ENCODE measurements around the gene ZSCAN9.

Gene ZSCAN9

GRCh38 chr6:28206527-28206926, 18.5 kb upstream of the ZSCAN9 start:
- TF ChIP-seq CTCF (IDR thresholded peaks at IDR 0.05; ENCODE audit: low read depth, low read length): no peak
- no peak for DNase-seq (ENCODE audit: extremely low read depth, low read depth)

- no peak for DNase-seq (ENCODE audit: extremely low read depth, low read depth)
- no peak for TF ChIP-seq CTCF (IDR thresholded peaks at IDR 0.05; ENCODE audit: low read depth, low read length)
Observed at GRCh38 chr6:28206928-28207509, 18.1 kb upstream of the ZSCAN9 start.

- no peak for TF ChIP-seq CTCF (IDR thresholded peaks at IDR 0.05; ENCODE audit: low read depth, low read length)
- DNase-seq (ENCODE audit: extremely low read depth, low read depth): no peak
Observed at GRCh38 chr6:28207510-28208110, 17.5 kb upstream of the ZSCAN9 start.

- DNase-seq (ENCODE audit: extremely low read depth, low read depth): no peak
- no peak for TF ChIP-seq CTCF (IDR thresholded peaks at IDR 0.05; ENCODE audit: low read depth, low read length)
Observed at GRCh38 chr6:28208111-28208659, 16.9 kb upstream of the ZSCAN9 start.

GRCh38 chr6:28209753-28210535, 15.1 kb upstream of the ZSCAN9 start:
- TF ChIP-seq CTCF (IDR thresholded peaks at IDR 0.05; ENCODE audit: low read depth, low read length): no peak
- no peak for DNase-seq (ENCODE audit: extremely low read depth, low read depth)

GRCh38 chr6:28211840-28212509, 13.1 kb upstream of the ZSCAN9 start:
- DNase-seq (ENCODE audit: extremely low read depth, low read depth): no peak
- TF ChIP-seq CTCF (IDR thresholded peaks at IDR 0.05; ENCODE audit: low read depth, low read length): no peak

Measured in AG09319 (cell line).